ENCODE measurements around the gene LDB2. TPM values are rescaled to one million over a fixed set of nuclear protein-coding genes. Genes with fewer than 3 reads are reported as not detected.
"Not testable (repeated sequence)": the region's sequence is repeated elsewhere in the genome, so short reads cannot be mapped to it uniquely, and the experiment has no call there.

Gene LDB2
- total RNA-seq, 4 donors from 2014 or later, result 26.4 to 62.7 (median 40.7) TPM

- 29 to 31% methylated on average over 6 of the region's 6 CpGs for WGBS, 2 donors
- TF ChIP-seq EP300 (IDR thresholded peaks at IDR 0.05) (peak in 1 of 2 donors; percentile 71), POLR2A (IDR thresholded peaks at IDR 0.05) (no peak), CTCF (IDR thresholded peaks at IDR 0.05) (no peak)
- peak in 1 of 2 donors; percentile 57 for DNase-seq (ENCODE audit: low spot score in 2 of 2)
- H3K4me3 ChIP-seq, result no peak overlapping the region
- peak overlapping the region in 1 of 4 donors; percentile 43 for H3K27ac ChIP-seq
- no peaks in the 10 kb centered on the region for H3K27me3 ChIP-seq
- no peaks in the 10 kb centered on the region for H3K9me3 ChIP-seq
- H3K36me3 ChIP-seq, result no peaks in the 10 kb centered on the region
- H3K4me1 ChIP-seq, result peaks cover 0 to 17% (median 0%) of the 10 kb centered on the region in 4 donors
Observed at GRCh38 chr4:16532240-16532970, 366.0 kb downstream of the LDB2 start.

GRCh38 chr4:16530688-16531635, 367.5 kb downstream of the LDB2 start:
- Histone ChIP-seq H3K27me3 (no peaks in the 10 kb centered on the region), H3K27ac (no peak overlapping the region), H3K4me3 (no peak overlapping the region), H3K36me3 (no peaks in the 10 kb centered on the region), H3K9me3 (no peaks in the 10 kb centered on the region), H3K4me1 (peaks cover 0 to 17% (median 0%) of the 10 kb centered on the region in 4 donors)
- no peak for DNase-seq (ENCODE audit: low spot score in 2 of 2)
- TF ChIP-seq EP300 (IDR thresholded peaks at IDR 0.05), result no peak
- no peak for TF ChIP-seq CTCF (IDR thresholded peaks at IDR 0.05)
- no peak for TF ChIP-seq POLR2A (IDR thresholded peaks at IDR 0.05)
- 76 to 80% methylated on average over 3 of the region's 3 CpGs for WGBS, 2 donors

GRCh38 chr4:16524911-16525554, 373.4 kb downstream of the LDB2 start:
- no peak overlapping the region for H3K27ac ChIP-seq
- 85 to 86% methylated on average over 5 of the region's 5 CpGs for WGBS, 2 donors
- H3K4me3 ChIP-seq, result no peak overlapping the region
- H3K4me1 ChIP-seq, result peaks cover 0 to 3% (median 0%) of the 10 kb centered on the region in 4 donors
- H3K27me3 ChIP-seq, result no peaks in the 10 kb centered on the region
- TF ChIP-seq EP300 (IDR thresholded peaks at IDR 0.05), result no peak
- TF ChIP-seq CTCF (IDR thresholded peaks at IDR 0.05), result no peak
- TF ChIP-seq POLR2A (IDR thresholded peaks at IDR 0.05), result no peak
- no peak for DNase-seq (ENCODE audit: low spot score in 2 of 2)
- H3K36me3 ChIP-seq, result no peaks in the 10 kb centered on the region
- H3K9me3 ChIP-seq, result no peaks in the 10 kb centered on the region

- Histone ChIP-seq H3K27me3 (no peaks in the 10 kb centered on the region), H3K9me3 (no peaks in the 10 kb centered on the region), H3K36me3 (no peaks in the 10 kb centered on the region), H3K27ac (no peak overlapping the region), H3K4me1 (peaks cover 0 to 3% (median 0%) of the 10 kb centered on the region in 4 donors), H3K4me3 (no peak overlapping the region)
- TF ChIP-seq POLR2A (IDR thresholded peaks at IDR 0.05), result no peak
- 53 to 70% methylated on average over 5 of the region's 5 CpGs for WGBS, 2 donors
- DNase-seq (ENCODE audit: low spot score in 2 of 2), result no peak
Observed at GRCh38 chr4:16524406-16524805, 374.0 kb downstream of the LDB2 start.

GRCh38 chr4:16523526-16523925, 374.9 kb downstream of the LDB2 start:
- H3K36me3 ChIP-seq; H3K9me3 ChIP-seq; H3K27me3 ChIP-seq; H3K27ac ChIP-seq; H3K4me3 ChIP-seq; DNase-seq (ENCODE audit: low spot score in 2 of 2); H3K4me1 ChIP-seq: not testable (repeated sequence)
- 79 to 80% methylated on average over 6 of the region's 6 CpGs for WGBS, 2 donors

Measured in tibial nerve (tissue), 4 donors.